GM21360 (cell line): ENCODE data around the gene CAMK1D.
"Not testable (repeated sequence)": the region's sequence is repeated elsewhere in the genome, so short reads cannot be mapped to it uniquely, and the experiment has no call there.

ENCODE experiments used
- ATAC-seq: cut with Tn5 transposase; IDR thresholded peaks from one replicate; pipeline ENCODE4 v1.9.1; 2021; ENCODE audit warnings: mild to moderate bottlenecking, moderate library complexity; ENCODE audit not compliant: unreplicated experiment

Gene CAMK1D

DNA sequence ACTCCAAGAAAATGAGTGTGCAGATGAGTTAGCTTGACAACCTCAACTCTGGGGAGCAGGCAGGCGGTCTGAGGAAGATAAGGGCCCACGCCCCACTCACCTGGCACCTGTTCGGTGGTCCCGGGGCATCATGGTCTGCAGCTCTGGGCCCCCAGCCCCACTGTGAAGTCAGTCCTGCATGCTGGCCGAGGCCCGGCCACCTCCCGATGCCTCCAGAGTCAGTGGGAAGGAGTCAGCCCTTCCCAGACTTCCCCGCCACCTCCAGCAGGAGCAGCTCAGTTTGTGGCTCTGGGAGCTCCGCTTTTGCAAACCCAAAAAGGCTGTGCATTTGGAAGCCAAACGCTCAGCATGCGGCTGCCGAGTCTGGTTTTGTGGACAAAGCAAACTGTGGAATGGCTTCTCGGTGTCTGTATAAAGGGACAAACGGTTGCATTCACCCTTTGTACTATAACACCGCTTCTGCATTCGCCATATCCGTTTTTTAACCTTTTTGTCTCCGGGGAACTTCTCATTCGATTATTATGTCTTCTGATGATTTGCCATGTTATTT, 484.8 kb downstream of the CAMK1D start:
- no peak for ATAC-seq

DNA sequence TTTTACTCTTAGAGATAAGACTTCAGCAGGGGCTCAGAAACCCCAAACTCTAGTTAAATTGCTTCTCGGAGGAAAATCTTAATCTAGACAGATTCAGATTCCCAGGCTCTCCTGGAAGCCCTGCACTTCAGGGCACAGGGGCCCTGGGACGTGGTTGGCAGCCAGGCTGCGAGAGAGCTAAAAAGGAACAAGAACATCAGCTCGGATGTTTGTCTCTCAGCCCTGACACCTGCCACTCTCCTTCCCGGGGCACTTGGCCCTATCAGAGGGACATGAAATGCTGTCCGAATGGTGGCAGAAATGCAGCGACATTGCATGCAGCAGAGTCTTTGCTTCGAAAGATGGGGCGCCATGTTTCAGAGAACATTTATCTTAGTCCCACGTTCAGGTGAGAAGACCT, 485.4 kb downstream of the CAMK1D start:
- no peak for ATAC-seq

DNA sequence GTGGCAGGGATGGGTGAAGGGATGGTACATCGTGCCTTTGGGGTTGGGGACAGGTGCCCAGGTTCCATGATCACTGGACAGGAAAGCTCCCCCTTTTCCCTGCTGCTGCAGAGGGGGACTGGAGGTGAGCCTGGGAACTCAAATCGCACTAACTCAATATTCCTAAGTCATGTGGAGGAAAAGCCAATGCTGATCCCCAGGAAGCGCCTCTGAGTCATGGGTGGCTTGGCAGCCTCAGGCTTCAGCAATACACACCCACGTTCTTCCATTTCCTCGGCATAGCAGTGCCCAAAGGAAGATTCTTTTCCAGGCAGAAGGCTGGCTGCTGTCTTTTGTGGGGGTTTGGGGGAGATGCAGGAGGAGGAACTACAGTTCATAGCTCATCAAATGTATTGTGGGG, 486.4 kb downstream of the CAMK1D start:
- ATAC-seq, result no peak

DNA sequence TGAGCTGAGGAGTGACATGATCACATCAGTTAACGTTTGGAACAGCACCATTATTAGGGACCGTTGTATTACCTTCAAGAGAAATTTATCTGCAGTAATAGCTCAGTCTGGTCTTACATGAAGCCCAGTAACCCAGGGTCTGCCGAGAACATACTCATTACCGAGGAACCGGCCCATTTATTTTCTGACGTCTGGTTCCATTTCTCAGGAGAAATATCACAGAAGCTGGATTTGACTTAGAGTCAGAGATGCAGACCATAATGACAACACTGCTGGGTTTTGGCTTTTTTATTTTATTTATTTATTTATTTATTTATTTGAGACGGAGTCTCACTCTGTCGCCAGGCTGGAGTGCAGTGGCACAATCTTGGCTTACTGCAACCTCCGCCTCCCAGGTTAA, 489.0 kb downstream of the CAMK1D start:
- ATAC-seq, result no peak

- no peak for ATAC-seq
These were observed 489.9 kb downstream of the CAMK1D start for GRCh38 chr10:12838995-12839927.

DNA sequence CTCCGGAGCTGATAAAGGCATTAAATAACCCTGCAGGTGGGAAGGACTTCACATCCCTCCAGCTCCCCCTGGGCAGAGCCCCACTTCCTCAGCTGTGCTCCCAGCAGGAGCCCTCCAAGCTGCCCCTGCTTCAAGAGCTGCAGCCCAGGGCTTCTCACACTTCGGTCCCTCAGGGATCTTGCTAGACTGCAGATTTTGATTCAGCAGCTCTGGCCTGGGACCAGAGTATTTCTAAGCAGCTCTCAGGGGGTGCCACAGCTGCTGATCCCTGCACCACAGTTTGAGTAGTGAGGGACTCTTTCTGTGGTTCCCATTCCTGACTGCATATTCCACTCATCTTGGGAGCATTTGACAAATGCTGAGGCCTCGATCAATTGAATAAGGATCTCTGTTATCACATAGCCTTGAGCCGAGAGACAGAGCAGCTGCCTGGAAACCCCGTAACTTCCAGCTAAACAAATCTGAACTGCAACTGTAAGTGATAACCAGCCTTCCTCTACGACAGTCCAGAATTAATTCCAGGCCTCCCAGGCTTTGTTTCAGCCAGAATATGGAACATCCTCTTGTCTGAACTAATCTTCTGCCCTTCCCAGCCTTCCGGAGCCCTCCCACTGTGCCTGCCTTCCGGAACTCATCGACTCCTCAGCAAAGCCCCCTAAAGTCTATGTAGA, 490.7 kb downstream of the CAMK1D start:
- no peak for ATAC-seq

GRCh38 chr10:12841426-12841825, 492.1 kb downstream of the CAMK1D start:
- no peak for ATAC-seq

GRCh38 chr10:12841826-12842225, 492.5 kb downstream of the CAMK1D start:
- no peak for ATAC-seq

DNA sequence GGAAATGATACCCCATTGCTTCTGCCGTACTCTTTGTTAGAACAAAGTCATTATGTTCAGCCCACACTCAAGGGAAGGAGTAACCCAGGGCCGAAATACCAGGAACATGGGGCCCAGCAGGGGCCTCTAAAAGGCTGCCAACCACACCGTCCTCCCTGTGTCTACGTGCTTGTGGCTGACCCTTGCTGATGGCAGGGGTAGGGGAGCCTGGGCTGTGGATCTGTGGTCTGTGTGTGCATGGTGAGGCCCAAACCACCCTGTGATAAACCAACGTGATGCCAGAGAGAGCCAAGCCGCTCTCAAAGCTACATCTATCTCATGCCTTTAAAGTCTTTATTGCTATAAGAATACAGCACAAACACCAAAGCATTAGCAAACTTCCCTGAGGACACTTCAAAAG, 493.0 kb downstream of the CAMK1D start:
- no peak for ATAC-seq

DNA sequence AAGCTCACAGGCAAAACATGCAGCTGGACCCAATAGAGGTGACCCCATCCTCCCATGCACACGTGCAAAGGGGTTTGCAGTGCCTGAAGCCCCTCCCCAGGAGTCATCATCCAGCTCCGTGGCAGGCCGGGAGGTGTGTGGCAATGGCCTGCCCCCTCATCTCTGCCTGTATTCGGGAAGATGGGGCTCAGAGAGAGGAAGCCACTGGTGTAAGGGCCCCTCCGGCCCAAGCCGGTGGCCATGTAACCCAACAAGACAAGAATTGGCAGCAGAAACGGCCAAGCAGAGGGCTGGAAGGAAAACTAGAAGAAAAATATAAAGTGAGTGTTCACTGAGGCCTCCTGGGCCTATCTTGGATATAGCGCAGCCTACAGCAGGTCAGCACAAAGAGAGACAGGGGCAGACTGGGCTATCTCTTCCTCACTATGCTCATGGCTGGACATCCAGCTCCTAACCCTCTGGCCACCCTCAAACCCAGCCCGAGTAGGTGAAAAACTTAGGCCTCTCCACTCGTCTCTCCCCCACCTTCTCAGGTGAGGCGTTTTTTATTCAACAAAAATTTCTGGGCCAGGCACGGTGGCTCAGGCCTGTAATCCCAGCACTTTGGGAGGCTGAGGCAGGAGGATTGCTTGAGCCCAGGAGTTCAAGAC, 494.1 kb downstream of the CAMK1D start:
- ATAC-seq, result no peak

- no peak for ATAC-seq
These were observed 495.6 kb downstream of the CAMK1D start for GRCh38 chr10:12844811-12845483.

- no peak for ATAC-seq
These were observed 497.4 kb downstream of the CAMK1D start for GRCh38 chr10:12846718-12847117.

DNA sequence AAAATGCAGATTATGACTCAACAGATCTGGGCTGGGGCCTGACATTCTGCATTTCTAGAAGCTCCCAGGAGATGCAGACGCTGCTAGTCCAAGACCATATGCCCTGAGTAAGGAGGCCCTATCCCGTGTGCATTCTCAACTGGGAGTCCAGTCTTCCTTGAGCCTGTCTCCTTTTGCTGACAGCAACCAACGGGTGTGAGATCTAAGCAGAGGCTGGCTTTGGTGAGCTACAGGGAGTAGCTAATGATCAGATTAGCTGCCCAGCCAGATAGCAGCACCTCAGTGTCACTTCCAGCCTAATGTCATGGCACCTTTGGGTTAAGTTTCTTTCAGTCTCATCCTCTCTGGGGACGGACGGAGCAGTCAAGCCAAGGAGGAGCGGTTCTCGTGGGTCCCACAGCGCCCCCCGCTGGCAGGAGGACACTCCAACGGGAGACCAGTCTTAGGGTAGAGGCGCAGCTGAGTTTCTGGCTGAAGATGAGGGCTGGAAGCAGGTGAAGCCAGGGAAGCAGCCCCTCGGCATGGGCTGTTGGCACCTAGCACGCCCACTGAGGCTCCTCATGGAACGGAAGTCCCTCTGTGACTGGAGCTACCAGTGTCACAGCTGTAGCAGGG, 498.1 kb downstream of the CAMK1D start:
- ATAC-seq, result no peak

DNA sequence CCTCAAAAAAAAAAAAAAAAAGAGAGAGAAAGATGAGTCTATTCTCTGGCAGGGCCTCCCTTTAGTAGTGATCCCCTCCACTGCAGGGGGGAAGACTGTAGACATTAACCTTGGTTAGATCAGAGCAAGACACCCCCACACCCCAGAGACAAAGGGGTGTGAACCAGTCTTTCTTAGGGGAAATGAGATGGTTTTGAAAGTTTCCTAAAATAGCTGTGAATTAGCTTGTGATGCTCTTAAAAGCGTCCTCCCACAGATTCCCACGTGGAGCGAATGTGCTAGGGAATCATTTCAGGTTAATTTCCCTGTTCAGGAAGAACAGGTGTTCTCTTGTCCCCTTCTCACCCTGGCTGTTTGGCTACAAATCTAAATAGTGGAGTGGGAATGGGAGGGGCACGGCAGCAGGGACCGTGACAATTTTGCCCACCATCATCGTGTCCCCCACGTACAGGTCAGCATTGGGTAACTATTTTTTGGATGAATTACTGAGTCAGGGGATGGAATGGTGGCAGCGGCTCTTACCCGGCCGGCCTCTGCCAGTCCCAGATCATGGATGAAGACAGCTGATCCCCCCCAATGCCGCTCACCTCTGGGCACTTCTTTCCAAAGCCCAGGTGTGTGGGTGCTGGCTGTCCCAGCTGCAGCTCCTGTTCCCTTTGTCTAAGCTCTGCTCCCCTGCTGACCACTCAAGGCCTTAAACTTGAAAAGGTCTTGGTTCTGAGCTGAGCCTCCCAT, 499.3 kb downstream of the CAMK1D start:
- ATAC-seq, result no peak

DNA sequence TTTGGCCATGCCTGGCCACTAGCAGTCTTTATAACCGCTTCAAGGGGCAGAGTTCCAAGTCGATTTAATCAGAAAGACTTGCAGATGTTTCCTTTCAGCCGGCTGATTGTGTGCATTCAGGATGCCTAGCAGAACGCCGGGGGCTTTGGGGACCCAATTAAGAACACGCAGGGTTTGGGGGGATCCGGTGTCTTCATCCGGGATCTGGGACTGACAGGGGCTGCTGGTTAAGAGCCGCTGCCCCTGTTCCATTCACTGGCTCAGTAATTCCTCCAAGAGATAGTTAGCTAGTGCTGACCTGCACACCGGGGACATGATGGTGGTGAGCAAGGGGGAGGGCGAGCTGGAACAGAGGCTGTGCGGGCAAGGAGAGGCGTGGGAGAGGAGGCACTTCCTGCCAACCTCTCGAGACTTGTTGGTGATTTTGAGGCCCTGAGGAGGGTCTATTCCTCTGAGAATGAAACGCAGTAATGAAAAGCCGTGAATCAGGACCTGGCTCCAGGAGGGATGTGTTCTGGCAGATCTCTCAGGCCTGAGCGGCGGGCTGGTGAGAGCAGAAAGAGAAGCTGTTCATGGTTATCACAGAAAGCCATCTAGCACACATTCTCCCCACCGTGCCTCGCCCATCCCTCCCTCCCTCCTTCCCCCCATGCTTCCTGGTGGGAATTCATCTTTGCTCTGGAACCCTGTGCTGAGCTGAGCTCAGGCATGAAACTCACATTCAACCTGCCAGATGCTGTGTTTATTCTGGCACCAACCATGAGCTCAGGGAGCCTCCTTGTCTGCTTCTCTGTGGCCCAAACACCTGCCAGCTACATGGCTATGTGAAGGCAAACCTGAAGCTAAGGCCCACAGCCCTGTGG, 500.2 kb downstream of the CAMK1D start:
- no peak for ATAC-seq

DNA sequence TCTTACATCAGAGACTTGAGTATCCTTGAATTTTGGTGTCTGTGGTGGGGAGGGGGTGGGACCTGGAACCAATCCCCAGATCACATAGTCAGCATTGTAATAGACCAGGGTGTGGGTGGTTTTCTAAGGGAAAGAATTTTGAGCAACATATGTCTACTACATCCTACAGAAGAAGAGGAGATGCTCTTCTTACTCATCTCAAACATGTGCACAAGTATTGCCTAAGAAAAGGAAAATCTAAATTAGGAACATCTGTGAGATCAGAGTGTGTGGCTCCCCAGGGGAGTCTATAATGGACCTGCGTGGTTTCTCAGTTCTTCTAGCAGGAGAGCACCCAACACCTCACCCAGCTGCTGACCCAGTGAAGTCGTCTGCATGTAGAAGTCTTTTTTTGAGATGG, 503.3 kb downstream of the CAMK1D start:
- no peak for ATAC-seq

DNA sequence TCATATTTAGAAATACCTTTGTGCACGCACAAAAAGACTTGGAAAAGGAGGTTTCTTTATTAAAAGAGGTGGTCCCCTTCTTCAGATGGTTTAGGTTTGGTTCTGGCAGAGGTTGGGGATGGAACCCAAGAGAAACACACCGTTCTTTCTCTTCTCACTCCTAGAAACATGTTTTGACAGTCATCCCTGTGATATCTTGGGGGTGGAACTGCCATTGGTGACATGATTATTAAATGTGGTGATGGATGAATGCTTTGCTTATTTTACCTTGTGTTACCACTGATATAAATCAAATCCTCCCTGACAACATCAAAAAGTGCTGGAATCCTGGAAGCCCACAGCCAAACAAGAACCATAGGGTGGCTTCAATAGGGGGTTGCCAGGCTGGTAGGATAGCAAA, 505.6 kb downstream of the CAMK1D start:
- ATAC-seq, result no peak

GRCh38 chr10:12862459-12862858, 513.1 kb downstream of the CAMK1D start:
- no peak for ATAC-seq

- ATAC-seq, result not testable (repeated sequence)
These were observed 516.2 kb downstream of the CAMK1D start for GRCh38 chr10:12865515-12865914.
